ENCODE data around the gene ITGA11. TPM values are rescaled to one million over a fixed set of nuclear protein-coding genes. Genes with fewer than 3 reads are reported as not detected.

Gene ITGA11
- total and polyA plus RNA-seq, 2 of the 4 experiments (the other 2 are of a cell fraction), result 4.1 to 6.6 TPM

GRCh38 chr15:68416158-68416535 lies 15.8 kb downstream of the ITGA11 start:
- Histone ChIP-seq H2BK120ac (ENCODE audit: low read depth, low read length) (no peak overlapping the region), H2AFZ (replicated peaks; ENCODE audit: low read length, poor library complexity) (no peak overlapping the region), H3K9me1 (ENCODE audit: insufficient read depth, low read length) (peaks cover 29% of the 10 kb centered on the region), H3K9me3 (ENCODE audit: control insufficient read depth, insufficient read depth, low read length) (no peaks in the 10 kb centered on the region), H3K4me1 (ENCODE audit: control insufficient read depth, insufficient read depth, low read length) (peaks cover 17% of the 10 kb centered on the region), H3K9ac (ENCODE audit: low read depth, low read length) (no peak overlapping the region), H2BK15ac (ENCODE audit: low read depth, low read length) (no peak overlapping the region), H2BK5ac (ENCODE audit: low read depth, low read length, poor library complexity, severe bottlenecking) (no peak overlapping the region), H3K36me3 (ENCODE audit: control insufficient read depth, insufficient read depth, low read length) (peaks cover 2% of the 10 kb centered on the region; the same call in 1 of the 2 replicates), H3K18ac (ENCODE audit: low read depth, low read length) (no peak overlapping the region), H4K91ac (ENCODE audit: insufficient read depth, low read depth, low read length) (no peak overlapping the region), H4K20me1 (ENCODE audit: insufficient read depth, low read length) (peaks cover 10% of the 10 kb centered on the region; the same call in 1 of the 2 replicates), H2AK9ac (replicated peaks; ENCODE audit: low read depth, low read length, poor library complexity) (no peak overlapping the region), H3K79me1 (ENCODE audit: low read depth in 1 of 2, low read length in 2 of 2) (peaks cover 3 to 50% of the 10 kb centered on the region in 2 experiments; a peak in 3 of 4 replicates), H3K27ac (ENCODE audit: insufficient read depth, low read length) (no peak overlapping the region), H3K4me2 (ENCODE audit: low read depth, low read length) (no peak overlapping the region), H3K23ac (ENCODE audit: low read depth, low read length) (no peak overlapping the region), H3K14ac (replicated peaks; ENCODE audit: low read depth, low read length) (no peak overlapping the region), H3K4me3 (ENCODE audit: insufficient read depth, low read depth, low read length) (no peak overlapping the region), H4K5ac (ENCODE audit: low read depth, low read length) (no peak overlapping the region), H2AK5ac (ENCODE audit: low read depth, low read length) (no peak overlapping the region), H3K27me3 (ENCODE audit: control insufficient read depth, insufficient read depth, low read length) (no peaks in the 10 kb centered on the region), H2BK20ac (ENCODE audit: low read depth, low read length) (no peak overlapping the region), H3K56ac (ENCODE audit: extremely low read depth, insufficient read depth, low read length) (no peak overlapping the region), H3K4ac (ENCODE audit: low read depth, low read length) (no peak overlapping the region), H4K8ac (ENCODE audit: low read depth in 2 of 2, low read length in 2 of 2) (no peak overlapping the region)
- no TSS peak for BruUV-seq (replicated peaks)
- no peak for ATAC-seq (ENCODE audit: low read depth)
- intact Hi-C loops (cut with micrococcal nuclease) (no loop called here), in situ Hi-C loops (cut with MboI; ENCODE audit: low sequenced_read_pairs) (no loop called here), dilution Hi-C loops (cut with HindIII; ENCODE audit: low sequenced_read_pairs, unreplicated experiment) (no loop called here)
- ChIA-PET POLR2A (ENCODE audit: unreplicated experiment) (no interaction called here), CTCF (no interaction called here)
- WGBS, 2 experiments (ENCODE audit: extremely low coverage in 2 of 2, insufficient read length in 1 of 2), result 76% methylated on average over 3 of the region's 4 CpGs; no CpG with 5 or more reads in 1 of the 2 experiments
- TF ChIP-seq ELK1 (IDR thresholded peaks at IDR 0.05; ENCODE audit: borderline replicate concordance, low read depth, low read length), result no peak
- no peak for TF ChIP-seq BHLHE40 (IDR thresholded peaks at IDR 0.05; ENCODE audit: low read depth, low read length)
- no peak for TF ChIP-seq FOS (IDR thresholded peaks at IDR 0.05; ENCODE audit: low read depth, low read length)
- TF ChIP-seq RFX5 (IDR thresholded peaks at IDR 0.05; ENCODE audit: low read depth, low read length), result no peak
- no peak for TF ChIP-seq CHD1 (IDR thresholded peaks at IDR 0.05; ENCODE audit: low read depth, low read length)
- TF ChIP-seq CTCF (conservative IDR thresholded peaks at IDR 0.05; ENCODE audit: low read depth, low read length), result no peak
- TF ChIP-seq NFE2L2 (IDR thresholded peaks at IDR 0.05; ENCODE audit: low read depth, low read length), result no peak
- no peak for TF ChIP-seq POLR2A (IDR thresholded peaks at IDR 0.05; ENCODE audit: low read depth, low read length)
- TF ChIP-seq MAZ (IDR thresholded peaks at IDR 0.05; ENCODE audit: borderline replicate concordance, low read depth, low read length), result no peak
- TF ChIP-seq SMC3 (IDR thresholded peaks at IDR 0.05; ENCODE audit: low read depth, low read length), result no peak
- TF ChIP-seq MAFK (IDR thresholded peaks at IDR 0.05; ENCODE audit: low read depth, low read length), result no peak
- TF ChIP-seq USF2 (IDR thresholded peaks at IDR 0.05; ENCODE audit: low read depth, low read length), result no peak
- TF ChIP-seq CEBPB (IDR thresholded peaks at IDR 0.05; ENCODE audit: low read depth, low read length), result no peak
- TF ChIP-seq RAD21 (IDR thresholded peaks at IDR 0.05; ENCODE audit: low read length), result no peak
- TF ChIP-seq RCOR1 (IDR thresholded peaks at IDR 0.05; ENCODE audit: insufficient replicate concordance, low read length), result no peak
- no peak for DNase-seq

All from IMR-90 (cell line).